Ovary (tissue), 9 donors: ENCODE measurements around the gene LGR4. TPM values are rescaled to one million over a fixed set of nuclear protein-coding genes. Genes with fewer than 3 reads are reported as not detected.

Experiments used
- DNase-seq, 5 donors: peaks; one replicate each; pipeline ENCODE4 v3.0.0-alpha.2; 2019 to 2020
- H3K27ac ChIP-seq, 2 donors: fragments of 200-600 bp; one replicate each; pipeline versions ENCODE4 v1.5.1 to v1.8.0; 2019 to 2022
- H3K27me3 ChIP-seq: fragments of 200-600 bp; one replicate; pipeline ENCODE4 v1.8.0; 2022
- H3K36me3 ChIP-seq: fragments of 200-600 bp; sonication (generic); one replicate; pipeline ENCODE4 v1.5.1; 2019
- H3K4me1 ChIP-seq: one replicate; pipeline ENCODE4 v1.8.1; 2013; ENCODE audit warnings: mild to moderate bottlenecking, moderate library complexity; ENCODE audit not compliant: insufficient read depth
- H3K4me3 ChIP-seq: fragments of 200-600 bp; sonication (generic); one replicate; pipeline ENCODE4 v1.5.1; 2017
- H3K9me3 ChIP-seq, 2 donors: fragments of 200-600 bp in 1 of 2; sonication (generic) in 1 of 2; one replicate each; pipeline versions ENCODE4 v1.5.1 to v1.8.1; 2013 to 2019; ENCODE audit warnings: mild to moderate bottlenecking in 1 of 2, moderate library complexity in 1 of 2
- CTCF ChIP-seq, 3 donors: fragments of 450-650 bp in 2 of 3; fragments of 200-600 bp in 1 of 3; IDR thresholded peaks; one replicate each; pipeline versions ENCODE4 v1.5.1 to v1.8.0; 2016 to 2022; ENCODE audit warnings: antibody characterized with exemption in 3 of 3, mild to moderate bottlenecking in 1 of 3
- EP300 ChIP-seq: sonication (generic); formaldehyde crosslinking; IDR thresholded peaks from one replicate; pipeline ENCODE4 v1.6.1; 2017; ENCODE audit warnings: antibody characterized with exemption
- POLR2A ChIP-seq: fragments of 450-650 bp; IDR thresholded peaks from one replicate; pipeline ENCODE4 v1.6.1; 2017; ENCODE audit warnings: antibody characterized with exemption, mild to moderate bottlenecking, moderate library complexity
- WGBS, 3 donors: extraction: QIAGEN DNeasy Blood & Tissue Kit in 1 of 3; methylation state at CpG; one replicate each; pipeline versions ENCODE4 v1.1.5 to v1.1.7; 2013 to 2017; 5-methylcytosine and 5-hydroxymethylcytosine counted together
- intact Hi-C, 4 donors: fragments of 100-400 bp; cut with DNase I; formaldehyde crosslinking; loops; one replicate each; pipeline versions ENCODE4 v1.11.0 to v1.15.1; 2022 to 2023
- polyA plus RNA-seq, 2 donors: library from polyadenylated mRNA; stranded (reverse); fragments of 200-250 nt in 1 of 2; fragments of 350-450 nt in 1 of 2; fragmentation: Illumina TruSeq in 1 of 2; extraction: RNeasy Lipid Tissue Mini Kit (QIAGEN cat#74804) in 1 of 2; gene quantifications; one replicate each; pipeline ENCODE4 v1.2.3, GENCODE V29; 2013 to 2014
- total RNA-seq, 7 donors: library from RNA; depleted of rRNA in 2 of 7; stranded (reverse); fragments of >200 nt in 2 of 7; fragmentation: NEBNext Ultra II Directional in 3 of 7; extraction: Animal tissue kit (Norgen Biotek cat#: 25700) in 3 of 7; gene quantifications; one replicate each; pipeline versions ENCODE4 v1.1.0 to v1.2.4, GENCODE V29; 2016 to 2023
- donor health status: DM: no; HTN: no; CAD: no; lungs with moderate emphysema.
- donor health status: DM: no; HTN: no; CAD: no.
- donor health status: Bipolar disorder and iron deficiency.
- donor health status: DM: yes; HTN: yes; CAD: no.
- donor health status: DM: no; HTN: no; CAD: no.
- donor health status: DM: yes; HTN: yes; CAD: no.

The LGR4 gene
- total and polyA plus RNA-seq, 9 donors, result 15.3 to 51.1 (median 32.3) TPM

GRCh38 chr11:27408246-27408800, 64.3 kb downstream of the LGR4 start:
- intact Hi-C loops, result no loop called here
- Histone ChIP-seq H3K36me3 (no peaks in the 10 kb centered on the region), H3K9me3 (no peaks in the 10 kb centered on the region), H3K4me1 (no peaks in the 10 kb centered on the region), H3K27me3 (no peaks in the 10 kb centered on the region), H3K4me3 (no peak overlapping the region), H3K27ac (no peak overlapping the region)
- WGBS, 3 donors, result 95 to 96% (median 95%) methylated on average over 2 of the region's 2 CpGs
- TF ChIP-seq EP300 (no peak), CTCF (IDR thresholded peaks at IDR 0.05) (no peak), POLR2A (no peak)
- DNase-seq, result no peak

- DNase-seq, result no peak
- H3K4me1 ChIP-seq, result peaks cover 2% of the 10 kb centered on the region
- intact Hi-C loops, result no loop called here
- no peaks in the 10 kb centered on the region for H3K36me3 ChIP-seq
- no peak overlapping the region for H3K27ac ChIP-seq
- no peak overlapping the region for H3K4me3 ChIP-seq
- no peaks in the 10 kb centered on the region for H3K9me3 ChIP-seq
- H3K27me3 ChIP-seq, result no peaks in the 10 kb centered on the region
- TF ChIP-seq CTCF (IDR thresholded peaks at IDR 0.05) (no peak), POLR2A (no peak), EP300 (no peak)
- WGBS, 3 donors, result 36 to 48% (median 39%) methylated on average over 3 of the region's 3 CpGs
These were observed 65.9 kb downstream of the LGR4 start for GRCh38 chr11:27406498-27407354.

GRCh38 chr11:27405134-27405533, 67.5 kb downstream of the LGR4 start:
- no peaks in the 10 kb centered on the region for H3K9me3 ChIP-seq
- H3K27me3 ChIP-seq, result no peaks in the 10 kb centered on the region
- H3K27ac ChIP-seq, result no peak overlapping the region
- no peak for TF ChIP-seq CTCF (IDR thresholded peaks at IDR 0.05)
- TF ChIP-seq POLR2A, result no peak
- peaks cover 2% of the 10 kb centered on the region for H3K4me1 ChIP-seq
- no peak overlapping the region for H3K4me3 ChIP-seq
- DNase-seq, result no peak
- H3K36me3 ChIP-seq, result no peaks in the 10 kb centered on the region
- 63 to 80% (median 66%) methylated on average over 3 of the region's 3 CpGs for WGBS, 3 donors
- intact Hi-C loops, result no loop called here

GRCh38 chr11:27404427-27404826, 68.2 kb downstream of the LGR4 start:
- no peak for DNase-seq
- WGBS, 3 donors, result 90 to 96% (median 92%) methylated on average over 2 of the region's 2 CpGs
- Histone ChIP-seq H3K27ac (no peak overlapping the region), H3K36me3 (no peaks in the 10 kb centered on the region), H3K4me1 (peaks cover 2% of the 10 kb centered on the region), H3K27me3 (no peaks in the 10 kb centered on the region), H3K9me3 (no peaks in the 10 kb centered on the region), H3K4me3 (no peak overlapping the region)
- TF ChIP-seq POLR2A, result no peak
- no peak for TF ChIP-seq EP300
- no peak for TF ChIP-seq CTCF (IDR thresholded peaks at IDR 0.05)
- intact Hi-C loops, result no loop called here
